H1 (cell line): Measurements from ENCODE around the gene NMT2. TPM values are rescaled to one million over a fixed set of nuclear protein-coding genes. Genes with fewer than 3 reads are reported as not detected.

Experiments used
- CTCF ChIA-PET: fragments of 300-600 bp; sonication (Branson Sonifier 250); formaldehyde crosslinking; loops from one replicate; lab custom pipeline; 2021; ENCODE audit not compliant: partially characterized antibody; lab: Charles Lee
- POLR2A ChIA-PET: fragments of 300-600 bp; sonication (Branson Sonifier 250); formaldehyde crosslinking; loops from one replicate; lab custom pipeline; 2021; ENCODE audit warnings: inconsistent platforms; ENCODE audit not compliant: partially characterized antibody; lab: Charles Lee
- DNase-seq, 2 experiments: peaks; one replicate each; pipeline versions ENCODE4 v3.0.0 to v3.0.0-alpha.2; 2010 to 2022; ENCODE audit warnings: low spot score in 2 of 2, low read depth in 1 of 2, mixed read lengths in 1 of 2
- FAIRE-seq: peaks from 2 replicates; lab custom pipeline; 2011; peaks lifted over from hg19 to GRCh38; lab: Jason Lieb, UNC
- H2AFZ ChIP-seq: 2 replicates; pipeline ENCODE4 v1.8.1; 2012; ENCODE audit warnings: low read length, inconsistent platforms
- H2AK5ac ChIP-seq: 2 replicates; pipeline ENCODE4 v1.6.1; 2013; ENCODE audit warnings: low read depth, low read length
- H2BK120ac ChIP-seq: replicated peaks from 2 replicates; pipeline ENCODE3; 2013; ENCODE audit warnings: low read depth, low read length, inconsistent platforms
- H2BK12ac ChIP-seq: 2 replicates; pipeline ENCODE4 v1.6.1; 2013; ENCODE audit warnings: low read depth, low read length
- H2BK15ac ChIP-seq: 2 replicates; pipeline ENCODE4 v1.6.1; 2013; ENCODE audit warnings: low read length
- H2BK20ac ChIP-seq: 2 replicates; pipeline ENCODE4 v1.6.1; 2013; ENCODE audit warnings: low read length
- H2BK5ac ChIP-seq: 2 replicates; pipeline ENCODE4 v1.6.1; 2013; ENCODE audit warnings: low read depth, low read length
- H3K14ac ChIP-seq: 2 replicates; pipeline ENCODE4 v1.6.1; 2013; ENCODE audit warnings: inconsistent platforms; ENCODE audit not compliant: insufficient read length
- H3K18ac ChIP-seq: 2 replicates; pipeline ENCODE4 v1.6.1; 2013; ENCODE audit warnings: low read length; ENCODE audit errors: extremely low read depth
- H3K23ac ChIP-seq: 2 replicates; pipeline ENCODE4 v1.6.1; 2013; ENCODE audit warnings: inconsistent platforms; ENCODE audit not compliant: insufficient read length
- H3K23me2 ChIP-seq: 2 replicates; pipeline ENCODE4 v1.6.1; 2013; ENCODE audit warnings: low read depth, low read length
- H3K27ac ChIP-seq: 2 replicates; pipeline ENCODE4 v1.6.1; 2011; ENCODE audit warnings: low read depth, low read length, inconsistent platforms
- H3K27me3 ChIP-seq, 4 experiments: replicated peaks in 1 of 4; 1 replicate in 1 of 4; 2 replicates in 3 of 4; pipeline versions ENCODE4 v1.6.1 to v1.8.1; 2011 to 2013; ENCODE audit warnings: low read length in 3 of 4, mild to moderate bottlenecking in 3 of 4, inconsistent platforms in 2 of 4, mixed read lengths in 2 of 4, moderate library complexity in 1 of 4; ENCODE audit not compliant: control insufficient read depth in 3 of 4, insufficient read depth in 3 of 4; ENCODE audit errors: extremely low read depth in 1 of 4
- H3K36me3 ChIP-seq, 4 experiments: 2 replicates each; pipeline versions ENCODE4 v1.6.1 to v1.8.1; 2011 to 2013; ENCODE audit warnings: mild to moderate bottlenecking in 4 of 4, low read length in 3 of 4, moderate library complexity in 2 of 4, control low read depth in 1 of 4, inconsistent platforms in 1 of 4; ENCODE audit not compliant: insufficient read depth in 4 of 4, control insufficient read depth in 2 of 4
- H3K4ac ChIP-seq: replicated peaks from 2 replicates; pipeline ENCODE3; 2013; ENCODE audit warnings: low read length, low read depth, mixed read lengths, inconsistent platforms; ENCODE audit not compliant: insufficient read length
- H3K4me1 ChIP-seq, 4 experiments: replicated peaks in 1 of 4; 1 replicate in 1 of 4; 2 replicates in 3 of 4; pipeline versions ENCODE4 v1.6.1 to v1.8.1; 2011 to 2013; ENCODE audit warnings: low read length in 3 of 4, inconsistent platforms in 2 of 4, mixed read lengths in 1 of 4; ENCODE audit not compliant: insufficient read depth in 4 of 4, control insufficient read depth in 3 of 4
- H3K4me2 ChIP-seq, 2 experiments: 2 replicates each; pipeline versions ENCODE4 v1.6.1 to v1.8.1; 2011 to 2013; ENCODE audit warnings: low read depth in 2 of 2, low read length in 2 of 2, control low read depth in 1 of 2, inconsistent platforms in 1 of 2, mild to moderate bottlenecking in 1 of 2; ENCODE audit not compliant: insufficient read depth in 1 of 2
- H3K4me3 ChIP-seq, 4 experiments: fragments of 200-600, 300-600 bp in 1 of 4; sonication (generic), shearing (Covaris generic), sonication (Bioruptor Twin) in 1 of 4; 2 replicates each; pipeline versions ENCODE4 v1.5.1 to v1.8.1; 2011 to 2016; ENCODE audit warnings: low read length in 4 of 4, low read depth in 3 of 4, control low read depth in 2 of 4, inconsistent platforms in 2 of 4, mild to moderate bottlenecking in 2 of 4, mixed read lengths in 1 of 4, moderate library complexity in 1 of 4; ENCODE audit not compliant: insufficient read depth in 2 of 4; ENCODE audit errors: extremely low read depth in 1 of 4
- H3K56ac ChIP-seq: replicated peaks from 2 replicates; pipeline ENCODE3; 2013; ENCODE audit warnings: low read depth, mild to moderate bottlenecking, mixed read lengths, low read length, inconsistent platforms; ENCODE audit not compliant: insufficient read length
- H3K79me1 ChIP-seq: 2 replicates; pipeline ENCODE4 v1.6.1; 2013; ENCODE audit warnings: low read depth, low read length, control low read depth
- H3K79me2 ChIP-seq, 2 experiments: 2 replicates each; pipeline versions ENCODE4 v1.6.1 to v1.8.1; 2012 to 2013; ENCODE audit warnings: low read length in 2 of 2, mild to moderate bottlenecking in 2 of 2, inconsistent platforms in 1 of 2; ENCODE audit not compliant: insufficient read depth in 2 of 2, control insufficient read depth in 1 of 2
- H3K9ac ChIP-seq, 4 experiments: replicated peaks in 1 of 4; 1 replicate in 1 of 4; 2 replicates in 3 of 4; pipeline versions ENCODE4 v1.6.1 to v1.8.1; 2011 to 2013; ENCODE audit warnings: low read depth in 3 of 4, low read length in 3 of 4, control low read depth in 2 of 4, mild to moderate bottlenecking in 2 of 4, moderate library complexity in 2 of 4, inconsistent platforms in 1 of 4; ENCODE audit errors: extremely low read depth in 1 of 4
- H3K9me3 ChIP-seq, 2 experiments: 2 replicates each; pipeline versions ENCODE4 v1.6.1 to v1.8.1; 2012 to 2013; ENCODE audit warnings: mild to moderate bottlenecking in 2 of 2, moderate library complexity in 2 of 2, control low read depth in 1 of 2, inconsistent platforms in 1 of 2, low read depth in 1 of 2, low read length in 1 of 2, mixed read lengths in 1 of 2; ENCODE audit not compliant: insufficient read depth in 2 of 2
- H4K20me1 ChIP-seq, 2 experiments: replicated peaks in 1 of 2; 2 replicates each; pipeline versions ENCODE3 to v1.8.1; 2011 to 2013; ENCODE audit warnings: inconsistent platforms in 2 of 2, low read length in 2 of 2, mild to moderate bottlenecking in 1 of 2; ENCODE audit not compliant: insufficient read depth in 2 of 2, control insufficient read depth in 1 of 2
- H4K5ac ChIP-seq: 2 replicates; pipeline ENCODE4 v1.6.1; 2013; ENCODE audit warnings: low read length, low read depth, mixed read lengths, inconsistent platforms; ENCODE audit not compliant: insufficient read length
- H4K8ac ChIP-seq: 2 replicates; pipeline ENCODE4 v1.8.0; 2013; ENCODE audit warnings: mild to moderate bottlenecking, moderate library complexity, low read length, inconsistent platforms; ENCODE audit not compliant: insufficient read depth; ENCODE audit errors: extremely low read depth
- H4K91ac ChIP-seq: replicated peaks from 2 replicates; pipeline ENCODE3; 2013; ENCODE audit warnings: low read length, mixed read lengths, inconsistent platforms; ENCODE audit not compliant: insufficient read length
- WGBS, 2 experiments: shearing (Covaris generic) in 1 of 2; methylation state at CpG; one replicate each; pipeline versions ENCODE4 v1.1.6 to v1.1.7; 2013 to 2015; ENCODE audit warnings: low lambda C conversion rate in 2 of 2, mixed read lengths in 2 of 2, inconsistent platforms in 1 of 2, low coverage in 1 of 2, missing lambda C conversion rate in 1 of 2; ENCODE audit not compliant: insufficient replicate concordance in 2 of 2, insufficient coverage in 1 of 2, insufficient read length in 1 of 2; ENCODE audit errors: extremely low coverage in 1 of 2, missing lambda C conversion rate in 1 of 2; 5-methylcytosine and 5-hydroxymethylcytosine counted together
- polyA plus RNA-seq, 7 experiments: library from polyadenylated mRNA; depleted of rRNA in 3 of 7; stranded (reverse) in 5 of 7; unstranded in 2 of 7; fragments of >200 nt in 5 of 7; fragments of 200-250 nt in 2 of 7; gene quantifications; 1 replicate in 5 of 7; 2 replicates in 1 of 7; 4 replicates in 1 of 7; pipeline versions ENCODE4 v1.2.1 to v1.2.3, GENCODE V29; 2011 to 2013; ENCODE audit warnings: missing spikeins in 2 of 7, mixed read lengths in 2 of 7
- total RNA-seq: library from RNA; stranded (reverse); fragmentation: NEBNext Ultra II Directional; extraction: Animal tissue kit (Norgen Biotek cat#: 25700); gene quantifications from 2 replicates; pipeline ENCODE4 v1.2.1, GENCODE V29; 2021

NMT2 gene
- total and polyA plus RNA-seq, 2 of the 8 experiments (the other 6 are each of a cell fraction or from before 2014, with no cell fraction given) = 4.4 to 15.4 TPM

- WGBS, 2 experiments = 96% methylated on average over 5 of the region's 5 CpGs; no CpG with 5 or more reads in 1 of the 2 experiments
- Histone ChIP-seq H2BK5ac (no peak overlapping the region), H3K36me3 (peaks cover 0 to 9% (median 3%) of the 10 kb centered on the region in 4 experiments; a peak in 4 of 8 replicates), H4K5ac (no peak overlapping the region), H3K9ac (no peak overlapping the region), H4K91ac (no peak overlapping the region), H4K20me1 (no peaks in the 10 kb centered on the region), H3K56ac (no peak overlapping the region), H3K23me2 (no peaks in the 10 kb centered on the region), H3K18ac (no peak overlapping the region), H3K4me2 (no peak overlapping the region), H3K9me3 (peaks cover 18 to 23% of the 10 kb centered on the region in 2 experiments), H2AFZ (no peak overlapping the region), H3K27ac (no peak overlapping the region), H3K27me3 (no peaks in the 10 kb centered on the region), H3K23ac (no peak overlapping the region), H2BK15ac (no peak overlapping the region), H2BK20ac (no peak overlapping the region), H2AK5ac (no peak overlapping the region), H3K14ac (no peak overlapping the region), H2BK120ac (no peak overlapping the region), H3K79me1 (no peaks in the 10 kb centered on the region), H4K8ac (no peak overlapping the region), H3K4me1 (no peaks in the 10 kb centered on the region), H3K4ac (no peak overlapping the region), H3K4me3 (no peak overlapping the region), H3K79me2 (no peaks in the 10 kb centered on the region), H2BK12ac (no peak overlapping the region)
- no peak for DNase-seq
- ChIA-PET CTCF (no interaction called here), POLR2A (interaction anchor here (1.2 kb wide), 1 partner anchor 9 kb away, joined by 3 read pairs; no protein-coding TSS in a partner anchor)
- FAIRE-seq = no peak
Observed at GRCh38 chr10:15072358-15072757, 96.1 kb downstream of the NMT2 start.
